ENCODE data around the gene MARK4. TPM values are rescaled to one million over a fixed set of nuclear protein-coding genes. Genes with fewer than 3 reads are reported as not detected.

Gene MARK4
- total and polyA plus RNA-seq, 12 donors: 5.6 to 53.3 (median 26.6) TPM

- Histone ChIP-seq H3K9me3 (replicated peaks in 1 of 3) (no peaks in the 10 kb centered on the region), H3K27ac (peak overlapping the region in 1 of 5 donors; percentile 34), H3K4me1 (replicated peaks in 1 of 2) (no peaks in the 10 kb centered on the region), H3K4me3 (no peak overlapping the region), H3K36me3 (replicated peaks in 1 of 2) (no peaks in the 10 kb centered on the region), H3K27me3 (peaks cover 9% of the 10 kb centered on the region)
- no peak for TF ChIP-seq CTCF (IDR thresholded peaks at IDR 0.05)
- TF ChIP-seq POLR2A (IDR thresholded peaks at IDR 0.05): no peak
- 43 to 64% (median 56%) methylated on average over 3 of the region's 3 CpGs for WGBS, 4 donors
- intact Hi-C loops (cut with DNase I): no loop called here
- peak in 1 of 7 donors; percentile 39 for DNase-seq
Observed at GRCh38 chr19:45231891-45232290, 19.2 kb upstream of the MARK4 start.

- Histone ChIP-seq H3K4me3 (no peak overlapping the region), H3K36me3 (replicated peaks in 1 of 2) (no peaks in the 10 kb centered on the region), H3K27me3 (peaks cover 9% of the 10 kb centered on the region), H3K27ac (peak overlapping the region in 1 of 5 donors; percentile 22), H3K9me3 (replicated peaks in 1 of 3) (no peaks in the 10 kb centered on the region), H3K4me1 (replicated peaks in 1 of 2) (no peaks in the 10 kb centered on the region)
- TF ChIP-seq CTCF (IDR thresholded peaks at IDR 0.05): no peak
- no peak for TF ChIP-seq POLR2A (IDR thresholded peaks at IDR 0.05)
- no peak for DNase-seq
- whole genome bisulfite sequencing, 4 donors: 29 to 58% (median 34%) methylated on average over 11 to 93 of the region's 93 CpGs
- intact Hi-C loops (cut with DNase I): no loop called here
Observed at GRCh38 chr19:45234089-45234869, 16.8 kb upstream of the MARK4 start.

GRCh38 chr19:45235485-45235884 lies 15.6 kb upstream of the MARK4 start:
- no peaks in the 10 kb centered on the region for H3K4me1 ChIP-seq (replicated peaks in 1 of 2)
- intact Hi-C loops (cut with DNase I): no loop called here
- no peak for DNase-seq
- no peak overlapping the region for H3K4me3 ChIP-seq
- 17 to 25% (median 18%) methylated on average over 7 to 8 of the region's 8 CpGs for WGBS, 4 donors
- H3K27ac ChIP-seq: peak overlapping the region in 1 of 5 donors; percentile 58
- H3K27me3 ChIP-seq: peaks cover 9% of the 10 kb centered on the region
- no peaks in the 10 kb centered on the region for H3K9me3 ChIP-seq (replicated peaks in 1 of 3)
- TF ChIP-seq CTCF (IDR thresholded peaks at IDR 0.05) (no peak), POLR2A (IDR thresholded peaks at IDR 0.05) (no peak)
- no peaks in the 10 kb centered on the region for H3K36me3 ChIP-seq (replicated peaks in 1 of 2)

- no peak for DNase-seq
- Histone ChIP-seq H3K4me3 (no peak overlapping the region), H3K36me3 (replicated peaks in 1 of 2) (no peaks in the 10 kb centered on the region), H3K9me3 (replicated peaks in 1 of 3) (no peaks in the 10 kb centered on the region), H3K27me3 (peaks cover 7% of the 10 kb centered on the region), H3K27ac (no peak overlapping the region), H3K4me1 (replicated peaks in 1 of 2) (peaks cover 0 to 8% of the 10 kb centered on the region in 2 donors)
- intact Hi-C loops (cut with DNase I): no loop called here
- WGBS, 4 donors: 79 to 98% (median 80%) methylated on average over 7 to 25 of the region's 25 CpGs
- TF ChIP-seq POLR2A (IDR thresholded peaks at IDR 0.05): no peak
Observed at GRCh38 chr19:45238556-45238955, 12.5 kb upstream of the MARK4 start.

Measured in adrenal gland (tissue), 12 donors.